Lower lobe of right lung (tissue), 2 donors: ENCODE data around the gene NRXN3. TPM values are rescaled to one million over a fixed set of nuclear protein-coding genes. Genes with fewer than 3 reads are reported as not detected.
"Not testable (repeated sequence)": the region's sequence is repeated elsewhere in the genome, so short reads cannot be mapped to it uniquely, and the experiment has no call there.

Source experiments
- ATAC-seq, 2 donors: fragments of 200-7000 bp; cut with Tn5 transposase; one replicate each; pipeline ENCODE4 v1.9.1; 2020 to 2022; ENCODE audit warnings: mild to moderate bottlenecking in 2 of 2, moderate library complexity in 2 of 2
- DNase-seq: peaks from one replicate; pipeline ENCODE4 v3.0.0-alpha.2; 2020
- H3K27ac ChIP-seq: fragments of 200-600 bp; one replicate; pipeline ENCODE4 v1.8.0; 2022
- H3K27me3 ChIP-seq: fragments of 200-600 bp; one replicate; pipeline ENCODE4 v1.8.0; 2022; ENCODE audit warnings: low read depth
- H3K36me3 ChIP-seq: fragments of 200-600 bp; one replicate; pipeline ENCODE4 v1.8.0; 2022; ENCODE audit warnings: mild to moderate bottlenecking
- H3K4me1 ChIP-seq: fragments of 200-600 bp; one replicate; pipeline ENCODE4 v1.8.0; 2022
- H3K4me3 ChIP-seq: fragments of 200-600 bp; one replicate; pipeline ENCODE4 v1.8.0; 2022; ENCODE audit warnings: mild to moderate bottlenecking
- H3K9me3 ChIP-seq: fragments of 200-600 bp; one replicate; pipeline ENCODE4 v1.8.0; 2022
- CTCF ChIP-seq: fragments of 200-600 bp; IDR thresholded peaks from one replicate; pipeline ENCODE4 v1.8.0; 2022; ENCODE audit warnings: antibody characterized with exemption, mild to moderate bottlenecking
- intact Hi-C: fragments of 100-400 bp; cut with DNase I; formaldehyde crosslinking; loops from one replicate; pipeline ENCODE4 v1.11.0; 2022
- total RNA-seq: library from RNA; stranded (reverse); fragmentation: NEBNext Ultra II Directional; extraction: Animal tissue kit (Norgen Biotek cat#: 25700); gene quantifications from one replicate; pipeline ENCODE4 v1.2.1, GENCODE V29; 2021
- donor health status: DM: no; HTN: yes; CAD: no; lungs with severe emphysema.

NRXN3 gene
- total RNA-seq, 1 donor from 2014 or later = 9.0 TPM

GRCh38 chr14:78524766-78525165 is 354.6 kb downstream of the NRXN3 start:
- intact Hi-C loops = no loop called here
- H3K36me3 ChIP-seq = no peaks in the 10 kb centered on the region
- no peak for DNase-seq
- ATAC-seq = no peak
- H3K9me3 ChIP-seq = no peaks in the 10 kb centered on the region
- TF ChIP-seq CTCF = no peak
- no peak overlapping the region for H3K27ac ChIP-seq
- no peak overlapping the region for H3K4me3 ChIP-seq
- no peaks in the 10 kb centered on the region for H3K27me3 ChIP-seq
- H3K4me1 ChIP-seq = no peaks in the 10 kb centered on the region

GRCh38 chr14:78530078-78530477 is 359.9 kb downstream of the NRXN3 start:
- no peak for ATAC-seq
- intact Hi-C loops = no loop called here

GRCh38 chr14:78534141-78534540 is 364.0 kb downstream of the NRXN3 start:
- DNase-seq (no peak), ATAC-seq (no peak)
- Histone ChIP-seq H3K4me3 (no peak overlapping the region), H3K4me1 (no peaks in the 10 kb centered on the region), H3K9me3 (no peaks in the 10 kb centered on the region), H3K36me3 (no peaks in the 10 kb centered on the region), H3K27me3 (no peaks in the 10 kb centered on the region), H3K27ac (no peak overlapping the region)
- intact Hi-C loops = no loop called here
- no peak for TF ChIP-seq CTCF

More at GRCh38 chr14:78530078-78530477, 359.9 kb downstream of the NRXN3 start:
- no peaks in the 10 kb centered on the region for H3K36me3 ChIP-seq
- DNase-seq = no peak
- no peak overlapping the region for H3K4me3 ChIP-seq
- H3K4me1 ChIP-seq = no peaks in the 10 kb centered on the region
- H3K27ac ChIP-seq = no peak overlapping the region
- H3K27me3 ChIP-seq = no peaks in the 10 kb centered on the region
- no peak for TF ChIP-seq CTCF
- no peaks in the 10 kb centered on the region for H3K9me3 ChIP-seq

- DNase-seq = no peak
- Histone ChIP-seq H3K27me3 (no peaks in the 10 kb centered on the region), H3K27ac (no peak overlapping the region), H3K4me3 (no peak overlapping the region), H3K4me1 (no peaks in the 10 kb centered on the region), H3K36me3 (no peaks in the 10 kb centered on the region), H3K9me3 (no peaks in the 10 kb centered on the region)
- no peak for ATAC-seq
- intact Hi-C loops = no loop called here
- no peak for TF ChIP-seq CTCF
These were observed 364.9 kb downstream of the NRXN3 start for GRCh38 chr14:78535041-78535440.

- ATAC-seq, intact Hi-C loops, H3K9me3 ChIP-seq, H3K4me1 ChIP-seq, H3K36me3 ChIP-seq, H3K27ac ChIP-seq, H3K4me3 ChIP-seq, H3K27me3 ChIP-seq, DNase-seq: not testable (repeated sequence)
These were observed 371.6 kb downstream of the NRXN3 start for GRCh38 chr14:78541788-78542187.

GRCh38 chr14:78543433-78543832 is 373.3 kb downstream of the NRXN3 start:
- Histone ChIP-seq H3K27me3 (no peaks in the 10 kb centered on the region), H3K4me1 (no peaks in the 10 kb centered on the region), H3K9me3 (no peaks in the 10 kb centered on the region), H3K27ac (no peak overlapping the region), H3K4me3 (no peak overlapping the region), H3K36me3 (no peaks in the 10 kb centered on the region)
- DNase-seq = no peak
- no peak for TF ChIP-seq CTCF
- intact Hi-C loops = no loop called here
- ATAC-seq = no peak
